HCT116 (cell line): ENCODE measurements around the gene UPK3BL1.
"Not testable (repeated sequence)": the region's sequence is repeated elsewhere in the genome, so short reads cannot be mapped to it uniquely, and the experiment has no call there.

Source experiments
- CTCF ChIP-seq, 3 experiments: fragments of 200-600 bp in 1 of 3; sonication (generic) in 1 of 3; IDR thresholded peaks in 2 of 3; conservative IDR thresholded peaks in 1 of 3; 2 replicates each; pipeline ENCODE4 v1.5.1; 2012 to 2017; ENCODE audit warnings: low read depth in 2 of 3, low read length in 2 of 3, antibody characterized with exemption in 1 of 3, borderline replicate concordance in 1 of 3, control low read depth in 1 of 3, mild to moderate bottlenecking in 1 of 3, mixed read lengths in 1 of 3, mixed run types in 1 of 3, moderate library complexity in 1 of 3; ENCODE audit not compliant: insufficient read depth in 1 of 3
- EGR1 ChIP-seq: IDR thresholded peaks from 2 replicates; pipeline ENCODE4 v1.6.1; 2012; ENCODE audit warnings: low read depth
- POLR2A ChIP-seq: IDR thresholded peaks from 2 replicates; pipeline ENCODE4 v1.7.0; 2011; ENCODE audit warnings: borderline replicate concordance; ENCODE audit not compliant: insufficient read depth, insufficient read length; ENCODE audit errors: extremely low read depth
- POLR2AphosphoS5 ChIP-seq: IDR thresholded peaks from 2 replicates; pipeline ENCODE4 v1.6.1; 2011; ENCODE audit warnings: mild to moderate bottlenecking, low read depth, low read length, moderate library complexity
- SP1 ChIP-seq: IDR thresholded peaks from 2 replicates; pipeline ENCODE4 v1.6.1; 2012; ENCODE audit warnings: low read depth
- TCF7L2 ChIP-seq: IDR thresholded peaks from 2 replicates; pipeline ENCODE4 v1.7.0; 2011; ENCODE audit warnings: borderline replicate concordance, inconsistent platforms; ENCODE audit not compliant: insufficient read depth, insufficient read length; ENCODE audit errors: extremely low read depth
- YY1 ChIP-seq: IDR thresholded peaks from 2 replicates; pipeline ENCODE4 v1.6.1; 2011; ENCODE audit warnings: low read length, low read depth, moderate library complexity, mild to moderate bottlenecking; ENCODE audit not compliant: insufficient replicate concordance; ENCODE audit errors: extremely low read depth

- not testable (repeated sequence) for TF ChIP-seq CTCF (IDR thresholded peaks at IDR 0.05 in 2 of 3, conservative IDR thresholded peaks at IDR 0.05 in 1 of 3; ENCODE audit: borderline replicate concordance in 1 of 3, insufficient read depth in 1 of 3, low read depth in 2 of 3, low read length in 2 of 3); TCF7L2; SP1; POLR2A; EGR1; YY1; POLR2AphosphoS5
Observed at GRCh38 chr7:102634299-102634698, 8.3 kb downstream of the UPK3BL1 start.
